Activated naive CD8-positive, alpha-beta T cell treated with anti-CD3 and anti-CD28 coated beads, Interleukin-2, amount 50 U/mL, for 16 hours (primary cell): ENCODE measurements around the gene DIS3L2.
"Not testable (repeated sequence)": the region's sequence is repeated elsewhere in the genome, so short reads cannot be mapped to it uniquely, and the experiment has no call there.

Source experiments
- DNase-seq: peaks from one replicate; pipeline ENCODE4 v3.0.0-alpha.2; 2020; ENCODE audit warnings: low read depth, low spot score

DIS3L2 gene

DNA sequence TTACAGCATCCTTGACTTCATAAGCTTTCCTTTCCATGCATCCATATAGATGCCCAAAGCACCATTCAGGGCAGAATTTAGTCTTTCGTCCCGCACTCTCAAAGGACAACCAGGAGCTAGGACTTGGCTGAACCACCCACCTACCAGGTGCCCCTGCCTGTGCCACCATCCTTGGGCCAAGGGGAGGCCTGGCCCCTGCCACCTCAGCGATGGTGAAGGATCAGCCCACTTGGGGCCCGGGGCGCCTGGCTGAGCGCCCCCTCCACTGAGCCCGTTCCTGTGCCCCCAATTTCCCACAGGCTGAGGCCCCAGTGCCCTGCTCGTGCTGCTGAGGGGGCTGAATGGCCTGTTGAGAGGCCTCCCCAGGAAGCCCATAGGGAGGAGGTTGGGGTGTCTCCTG, 383.7 kb downstream of the DIS3L2 start:
- no peak for DNase-seq

DNA sequence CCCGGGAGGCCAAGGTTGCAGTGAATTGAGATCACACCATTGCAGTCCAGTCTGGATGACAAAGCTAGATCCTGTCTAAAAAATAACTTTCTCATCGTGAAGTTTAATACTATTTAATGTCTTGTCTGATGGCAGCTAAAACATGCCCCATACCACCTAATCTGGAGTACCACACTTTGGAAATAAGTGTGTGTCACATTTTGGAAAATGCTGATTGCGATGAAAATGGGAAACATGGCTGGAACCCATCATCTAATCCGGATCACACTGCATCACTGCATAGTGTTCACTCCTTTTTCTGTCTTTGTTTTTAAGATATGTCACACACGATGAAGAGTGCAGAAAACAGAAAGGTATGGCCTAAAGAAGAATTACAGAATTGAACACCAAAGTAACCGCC, 385.9 kb downstream of the DIS3L2 start:
- no peak for DNase-seq

DNA sequence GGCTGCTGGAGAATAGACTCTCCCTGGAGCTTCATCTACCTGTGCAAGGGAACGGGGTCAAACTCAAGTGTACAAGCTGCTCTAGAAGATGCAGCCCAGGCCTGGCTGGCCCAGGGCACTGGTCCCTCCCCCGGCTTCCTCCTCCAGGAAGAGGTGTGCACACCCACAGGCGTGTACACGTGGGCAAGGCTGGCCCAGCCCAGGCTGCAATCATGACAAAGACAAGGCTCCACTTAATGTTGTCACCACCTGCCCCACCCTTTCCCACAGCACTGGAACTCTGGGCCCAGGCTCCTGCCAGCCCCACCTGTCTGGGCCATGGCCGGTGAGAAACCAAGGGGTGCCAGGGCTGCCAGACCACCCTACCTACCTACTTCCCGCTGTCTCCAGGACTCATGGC, 387.4 kb downstream of the DIS3L2 start:
- DNase-seq: no peak

DNA sequence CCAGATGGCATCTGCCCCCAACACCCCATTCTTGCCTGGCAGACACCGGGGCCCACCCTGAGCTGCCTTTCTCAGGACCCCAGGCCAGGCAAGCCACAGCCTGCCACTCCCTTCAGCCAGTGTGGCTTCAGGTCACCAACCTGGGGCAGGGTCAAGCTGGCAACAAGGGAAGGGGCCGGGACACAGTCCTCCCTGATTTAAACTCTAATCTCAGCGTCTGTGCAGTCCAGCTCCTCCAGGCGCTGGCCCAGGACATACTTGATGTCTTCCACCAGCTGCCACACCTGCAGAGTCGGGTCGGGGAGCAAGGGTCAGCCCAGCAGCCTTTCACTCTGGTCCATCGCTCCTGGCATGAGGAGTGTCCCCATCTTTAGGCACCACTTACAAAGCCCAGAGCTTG, 388.0 kb downstream of the DIS3L2 start:
- no peak for DNase-seq

DNA sequence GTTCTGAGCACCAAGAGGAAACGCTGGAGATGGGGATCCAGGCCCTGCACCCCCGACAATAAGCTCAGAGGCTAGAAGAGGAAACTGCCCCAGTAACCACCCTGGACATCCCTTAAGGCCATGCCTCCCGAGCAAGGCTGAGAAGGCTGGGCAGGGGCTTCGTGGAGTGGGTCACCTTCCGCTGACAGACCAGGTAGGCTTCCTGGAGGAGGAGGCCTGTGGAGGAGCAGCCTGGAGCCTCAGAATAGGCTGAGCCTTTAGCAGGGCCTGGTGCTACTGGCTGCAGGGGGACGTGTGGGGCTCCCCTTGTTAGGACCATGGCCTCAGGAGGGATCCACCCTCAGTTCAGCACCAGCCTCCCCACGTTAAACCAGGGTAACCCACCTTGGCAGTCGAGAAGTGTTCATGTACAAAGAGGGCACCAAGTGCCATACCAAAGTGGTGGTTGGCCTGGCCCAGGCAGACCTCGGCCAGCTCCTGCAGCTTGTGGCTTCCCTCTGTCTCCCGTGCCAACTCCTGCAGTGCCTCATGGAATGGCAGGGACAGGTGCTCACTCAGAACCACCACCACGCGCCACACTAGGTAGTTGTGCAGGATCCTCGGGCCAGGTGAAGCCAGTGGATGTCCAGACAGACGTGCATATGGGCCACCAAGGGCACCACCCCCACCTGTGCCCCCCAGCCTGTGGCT, 388.6 kb downstream of the DIS3L2 start:
- no peak for DNase-seq

DNA sequence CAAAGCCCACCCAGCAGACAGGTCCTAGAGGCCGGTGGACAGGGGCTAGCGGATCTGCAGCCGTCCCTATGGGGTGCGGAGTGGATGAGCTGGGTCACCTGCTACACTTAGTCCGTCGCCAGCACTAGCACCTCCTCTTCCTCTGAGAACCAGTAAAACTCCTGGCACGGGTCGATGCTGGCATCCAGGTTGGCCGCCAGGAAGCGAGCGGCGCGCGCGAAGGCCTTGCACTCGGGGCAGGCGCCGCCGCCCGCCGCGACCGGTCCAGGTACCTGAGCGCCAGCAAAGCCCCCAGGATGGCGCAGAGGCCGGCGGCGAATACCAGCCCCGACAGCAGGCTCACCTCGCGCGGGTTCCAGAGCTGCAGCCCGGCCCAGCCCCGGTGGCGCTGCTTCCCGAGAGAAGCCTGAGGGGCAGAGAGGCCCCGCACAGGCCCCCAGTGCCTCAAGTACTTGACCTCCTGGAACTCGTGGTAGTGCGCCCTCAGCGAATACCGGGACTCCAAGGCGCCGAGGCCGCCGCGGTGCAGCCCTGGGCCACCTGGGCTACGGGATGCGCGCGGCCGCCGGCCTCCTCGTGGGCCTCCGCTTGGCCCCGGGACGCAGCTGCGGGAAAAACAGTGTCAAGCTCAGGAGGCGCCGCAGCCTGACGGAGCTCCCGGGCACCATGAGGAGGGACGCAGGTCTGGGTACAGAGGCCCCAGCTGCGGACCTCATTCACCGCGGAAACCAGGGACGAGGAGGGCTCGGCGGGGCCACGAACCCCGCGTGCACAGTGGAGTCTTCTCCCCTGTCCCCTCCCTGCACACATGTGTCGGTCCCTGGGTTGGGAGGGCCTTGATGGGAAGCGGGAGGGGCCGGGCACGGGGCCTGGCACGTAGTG, 389.5 kb downstream of the DIS3L2 start:
- DNase-seq: no peak

DNA sequence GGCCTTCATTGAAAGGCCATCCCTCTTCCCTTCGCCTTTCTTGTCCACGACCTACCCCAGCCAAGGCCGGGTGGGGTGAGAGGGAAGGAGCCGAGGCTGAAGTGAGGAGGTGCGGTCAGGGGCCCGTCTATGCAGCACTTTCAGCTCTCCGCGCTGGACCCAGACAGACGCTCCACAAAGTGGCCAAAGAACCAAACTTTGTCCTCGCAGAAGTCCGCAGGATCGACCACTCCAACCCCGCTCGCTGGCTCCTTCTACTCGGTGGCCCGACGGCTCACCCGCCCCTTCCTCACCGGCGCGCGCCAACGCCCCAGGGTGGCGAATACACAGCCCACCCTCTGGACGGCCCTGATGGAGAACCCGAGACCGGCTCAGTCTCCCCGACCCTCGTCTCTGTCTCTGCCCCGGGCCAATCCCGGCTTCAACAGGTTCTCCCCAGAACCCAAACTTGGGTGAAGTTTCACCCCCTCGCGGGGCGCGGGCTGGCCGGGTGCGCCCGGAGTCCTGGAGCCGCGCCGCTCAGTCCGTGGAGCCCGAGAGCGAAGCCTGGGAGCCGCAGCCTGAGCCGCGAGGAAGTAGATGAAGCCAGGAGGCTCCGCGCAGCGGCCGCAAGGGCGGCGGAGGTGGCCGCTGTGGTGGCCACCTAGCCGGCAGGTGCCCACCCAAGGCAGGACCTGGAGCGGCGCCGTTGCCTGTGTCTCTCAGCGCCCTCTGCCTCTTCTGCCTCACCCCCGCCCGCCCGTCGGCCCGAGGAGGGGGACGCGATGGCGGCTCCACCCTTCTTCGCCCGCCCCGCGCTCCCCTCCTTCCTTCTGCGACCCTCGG, 390.4 kb downstream of the DIS3L2 start:
- no peak for DNase-seq

DNA sequence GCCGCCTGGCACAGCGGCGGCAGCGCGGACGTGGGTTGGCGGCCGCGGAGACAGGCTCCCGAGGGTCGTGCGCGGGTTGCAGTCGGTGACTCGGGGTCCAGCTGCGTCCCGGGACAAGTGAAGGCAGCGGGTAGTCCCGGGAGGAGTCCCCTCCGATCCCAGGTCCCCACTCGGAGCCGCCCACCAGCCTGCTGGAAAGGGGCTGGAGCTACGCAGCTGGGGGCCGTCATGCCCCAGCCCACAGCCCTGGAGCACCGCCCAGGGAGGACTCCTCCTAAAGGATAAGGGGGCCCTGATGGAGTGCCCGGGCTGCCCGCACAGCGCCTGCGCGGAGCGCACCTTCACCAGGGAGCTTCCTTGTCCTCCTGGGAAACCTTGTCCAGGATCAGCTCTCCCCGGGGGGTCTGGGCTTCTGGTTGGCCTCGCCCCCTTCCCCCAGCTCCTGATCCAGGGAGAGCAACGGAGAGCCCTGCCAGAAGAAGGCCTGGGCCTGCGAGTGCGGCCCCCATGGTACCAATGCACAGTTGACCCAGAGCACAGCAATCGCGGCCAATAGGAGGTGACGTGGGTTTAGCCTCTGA, 391.1 kb downstream of the DIS3L2 start:
- no peak for DNase-seq

DNA sequence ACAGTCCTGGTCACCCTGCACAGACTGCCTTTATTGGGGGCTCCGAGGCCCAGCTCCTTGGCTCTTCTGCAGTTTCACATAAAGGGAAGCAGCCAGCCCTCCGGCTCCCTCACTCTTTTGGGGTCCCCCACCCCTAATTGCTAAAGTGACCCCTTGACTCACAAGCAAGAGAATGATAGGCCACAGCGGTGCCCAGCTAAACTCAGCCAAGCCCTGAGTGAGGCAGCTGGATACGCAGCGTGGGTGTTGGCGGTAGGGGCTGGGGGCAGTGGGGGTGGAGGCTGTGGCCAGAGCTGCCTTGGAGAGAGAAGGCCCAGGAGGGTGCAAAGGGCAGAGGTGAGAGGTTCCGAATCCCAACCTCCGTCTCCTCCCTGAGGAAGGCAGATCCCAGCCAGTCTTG, 391.6 kb downstream of the DIS3L2 start:
- no peak for DNase-seq

DNA sequence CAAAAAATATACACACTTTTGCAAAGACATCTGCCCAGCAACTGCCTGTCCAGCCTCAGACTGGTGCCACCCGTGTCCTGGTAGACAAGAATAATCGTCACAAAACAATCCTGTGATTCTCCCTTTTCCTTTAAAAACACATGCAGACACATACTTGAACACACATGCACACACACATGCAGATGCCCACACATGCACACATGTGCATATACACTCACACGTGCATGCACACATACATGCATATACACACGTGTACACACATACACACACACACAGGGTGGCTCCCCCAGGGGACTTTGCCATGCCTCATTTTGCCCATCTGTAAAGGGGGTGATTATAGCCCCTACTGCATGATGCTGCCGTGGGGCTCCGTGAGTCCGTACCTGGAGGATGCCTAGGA, 392.1 kb downstream of the DIS3L2 start:
- DNase-seq: no peak

DNA sequence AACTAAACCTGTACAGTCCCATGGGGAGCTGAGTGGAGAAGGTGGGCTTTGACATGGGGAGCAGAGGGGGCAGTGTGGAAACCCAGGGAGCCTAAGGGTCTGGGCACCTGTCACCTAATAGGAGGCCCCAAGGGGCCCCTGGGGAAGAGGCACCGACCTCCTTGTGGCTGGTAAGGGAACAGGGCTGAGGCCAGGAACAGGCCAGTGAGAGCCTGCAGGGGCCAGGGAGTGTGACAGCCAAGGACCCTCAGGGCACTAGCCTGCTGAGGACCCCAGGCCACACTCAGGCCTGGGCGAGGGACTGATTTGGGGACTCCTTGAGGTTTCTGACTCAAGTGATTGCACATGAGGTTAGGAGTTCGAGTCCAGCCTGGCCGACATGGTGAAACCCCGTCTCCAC, 392.6 kb downstream of the DIS3L2 start:
- DNase-seq: no peak

DNA sequence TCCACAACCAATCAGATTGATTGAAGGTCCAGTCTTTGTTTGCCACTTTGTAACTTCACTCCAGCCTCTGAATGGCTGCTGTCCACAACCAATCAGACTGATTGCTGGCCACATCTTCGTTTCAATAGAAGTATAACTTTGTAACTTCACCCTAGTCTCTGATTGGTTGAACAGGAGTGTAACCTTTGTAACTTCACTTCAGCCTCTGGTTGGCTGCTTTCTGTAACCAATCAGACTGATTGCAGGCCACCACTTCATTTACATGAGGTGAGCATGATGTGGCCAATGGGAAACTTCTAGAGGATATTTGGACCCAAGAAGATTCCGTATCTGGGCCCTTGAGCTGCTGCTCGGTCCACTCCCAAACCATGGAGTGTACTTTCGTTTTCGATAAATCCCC, 400.1 kb downstream of the DIS3L2 start:
- DNase-seq: no peak

DNA sequence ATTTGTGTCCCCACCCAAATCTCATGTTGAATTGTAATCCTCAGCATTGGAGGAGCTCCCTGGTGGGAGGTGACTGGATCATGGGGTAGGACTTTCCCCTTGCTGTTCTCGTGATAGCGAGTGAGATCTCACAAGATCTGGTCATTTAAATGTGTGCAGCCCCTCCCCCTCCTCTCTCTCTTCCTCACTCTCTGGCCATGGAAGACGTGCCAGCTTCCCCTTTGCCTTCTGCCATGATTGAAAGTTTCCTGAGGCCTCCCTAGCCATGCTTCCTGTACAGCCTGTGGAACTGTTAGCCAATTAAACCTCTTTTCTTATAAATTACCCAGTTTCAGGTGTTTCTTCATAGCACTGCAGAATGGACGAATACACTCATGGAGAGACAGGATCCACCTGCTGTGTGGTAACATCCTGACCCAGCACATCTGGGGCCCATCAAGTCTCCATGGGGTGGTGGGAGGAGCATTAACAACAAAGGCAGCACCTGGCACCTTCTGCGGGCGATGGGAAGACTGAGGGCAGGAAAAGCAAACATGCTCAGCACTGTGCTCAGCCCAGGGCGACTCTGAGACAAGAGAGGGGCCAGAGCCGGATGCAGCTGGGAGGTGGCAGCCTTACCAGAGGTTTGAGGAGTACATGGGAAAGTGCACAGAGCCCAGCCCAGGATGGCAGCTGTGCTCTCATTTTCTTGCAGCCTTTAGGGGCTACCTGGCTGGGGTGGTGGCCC, 400.8 kb downstream of the DIS3L2 start:
- no peak for DNase-seq

DNA sequence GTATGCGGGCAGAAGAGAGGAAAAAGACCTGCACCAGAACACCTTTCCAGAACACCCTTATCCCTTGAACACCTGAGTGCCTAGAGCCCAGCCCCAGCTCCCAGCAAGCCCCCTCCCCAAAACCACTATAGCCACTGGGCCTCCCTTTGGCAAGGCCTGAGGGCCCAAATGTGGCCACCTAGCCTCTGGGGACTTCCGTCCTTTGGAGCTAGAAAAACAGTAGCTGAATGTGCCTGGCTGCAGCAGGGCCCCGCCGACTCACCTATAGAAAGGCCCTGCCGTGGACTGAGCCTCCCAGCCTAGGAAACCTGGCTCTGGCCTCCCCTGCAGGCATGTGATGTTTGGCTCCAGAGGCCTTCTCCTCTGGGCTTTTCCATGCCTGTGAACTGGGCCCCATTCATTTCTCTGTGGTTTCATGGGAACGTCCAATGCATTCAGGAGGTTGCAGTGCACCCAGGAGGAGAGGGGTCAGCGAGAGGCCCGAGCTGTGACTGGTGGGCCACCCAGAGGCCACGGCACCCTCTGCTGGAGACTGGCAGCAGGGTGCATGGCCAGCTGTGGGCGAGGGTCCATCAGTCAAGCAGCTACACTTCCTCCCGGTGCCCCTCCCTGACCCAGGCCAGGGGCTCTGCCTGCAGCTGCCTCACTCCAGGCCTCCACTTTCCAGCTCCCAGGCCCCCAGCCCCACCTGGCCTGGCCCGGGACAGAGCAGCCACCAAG, 401.7 kb downstream of the DIS3L2 start:
- DNase-seq: not testable (repeated sequence)

DNA sequence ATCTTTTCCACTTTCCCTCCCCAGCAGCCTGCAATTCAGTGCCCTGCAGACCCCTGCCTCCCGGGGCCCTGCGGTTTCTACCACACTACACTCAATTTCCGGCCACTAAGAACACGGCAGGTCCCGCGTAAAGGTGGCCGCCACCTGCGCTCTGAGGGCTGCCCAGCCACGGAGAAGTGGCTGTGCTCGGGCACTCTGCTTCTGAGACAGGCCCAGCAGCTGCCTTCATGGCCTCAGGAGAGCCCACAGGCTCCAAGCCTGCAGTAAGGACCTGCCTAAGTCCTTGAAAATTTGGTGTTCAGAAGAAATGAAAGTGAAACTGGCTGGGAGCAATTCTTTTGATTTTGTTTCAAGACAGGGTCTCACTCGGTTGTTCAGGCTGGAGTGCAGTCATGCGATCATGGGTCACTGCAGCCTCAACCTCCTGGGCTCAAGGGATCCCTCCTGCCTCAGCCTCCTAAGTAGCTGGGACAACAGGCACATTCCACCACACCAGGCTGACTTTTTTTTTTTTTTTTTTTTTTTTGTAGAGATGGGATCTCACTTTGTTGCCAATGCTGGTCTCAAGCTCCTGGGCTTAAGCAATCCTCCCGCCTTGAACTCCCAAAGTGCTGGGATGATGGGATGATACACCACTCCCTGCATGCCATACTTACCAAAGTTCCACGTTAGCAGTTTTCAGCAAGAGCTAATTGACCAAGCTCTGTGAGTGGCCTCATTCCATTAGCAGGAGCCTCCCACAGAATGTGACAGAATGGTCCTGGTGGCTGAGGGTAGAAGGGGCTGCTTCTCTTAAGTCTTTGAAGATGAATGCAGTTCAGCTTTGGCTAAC, 402.5 kb downstream of the DIS3L2 start:
- no peak for DNase-seq

DNA sequence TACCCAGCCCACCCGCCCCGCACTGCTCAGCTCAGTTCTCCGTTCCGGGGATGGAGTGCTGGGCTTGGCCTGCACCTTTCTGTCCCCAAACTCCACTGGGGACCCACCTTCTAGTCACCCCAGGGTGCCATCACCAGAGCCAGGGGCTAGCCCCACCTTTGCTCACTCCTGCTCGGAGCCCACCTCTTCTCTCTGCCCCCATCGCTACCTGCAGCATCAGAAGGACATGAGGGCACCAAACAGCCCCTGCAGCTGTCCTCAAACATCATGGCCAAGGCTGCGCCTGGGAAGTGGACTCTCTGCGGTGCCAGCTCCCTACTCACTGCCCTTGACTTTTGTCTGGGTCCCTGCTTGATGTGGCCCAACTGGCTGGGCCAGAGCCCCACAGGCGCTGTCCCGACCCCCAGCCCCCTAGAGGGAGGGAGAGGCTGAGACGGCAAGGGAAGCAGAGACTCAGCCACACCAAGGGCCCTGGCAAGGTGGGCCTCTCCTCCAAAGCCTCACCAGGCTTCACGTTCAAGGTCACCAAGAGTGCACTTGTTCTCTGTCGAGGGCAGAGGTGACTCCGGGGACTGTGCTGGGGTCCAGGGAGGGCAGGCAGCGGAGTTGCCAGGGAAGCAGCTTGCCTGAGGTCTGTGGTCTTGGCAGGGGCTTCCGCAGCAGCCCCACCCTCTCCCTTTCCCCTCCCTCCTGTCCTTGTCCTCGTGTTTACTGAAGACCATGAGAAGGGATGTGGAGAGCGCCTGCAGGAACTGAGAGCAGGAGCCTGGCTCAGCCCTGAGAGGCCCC, 403.5 kb downstream of the DIS3L2 start:
- not testable (repeated sequence) for DNase-seq

DNA sequence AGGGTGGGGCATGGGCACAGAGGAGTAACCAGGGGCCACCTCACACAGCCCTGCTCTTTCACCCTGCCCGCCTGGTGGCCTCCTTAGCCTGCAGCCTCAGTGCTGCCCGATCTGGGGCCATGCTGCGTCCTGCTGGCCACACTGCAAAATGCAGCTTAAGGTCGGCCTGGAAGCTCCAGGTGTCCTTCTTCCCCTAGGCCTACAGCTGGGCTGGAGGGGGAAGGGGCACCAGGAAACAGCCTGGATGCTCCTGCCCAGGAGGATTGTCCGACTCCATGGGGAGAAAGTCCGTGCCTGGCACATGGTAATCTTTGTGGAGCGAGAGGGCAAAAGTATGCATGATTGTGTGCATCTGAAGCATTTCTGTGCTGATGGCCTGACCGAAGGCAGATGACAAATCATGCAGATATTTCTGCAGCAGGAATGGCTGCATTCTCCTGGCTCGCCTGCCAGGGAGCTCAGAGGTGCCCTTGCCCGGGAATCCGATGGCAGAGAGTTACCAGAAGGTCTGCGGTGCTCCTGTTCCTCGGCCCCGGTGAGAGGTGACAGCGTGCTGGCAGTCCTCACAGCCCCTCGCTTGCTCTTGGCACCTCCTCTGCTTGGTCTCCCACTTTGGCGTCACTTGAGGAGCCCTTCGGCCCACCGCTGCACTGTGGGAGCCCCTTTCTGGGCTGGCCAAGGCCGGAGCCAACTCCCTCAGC, 404.3 kb downstream of the DIS3L2 start:
- no peak for DNase-seq

DNA sequence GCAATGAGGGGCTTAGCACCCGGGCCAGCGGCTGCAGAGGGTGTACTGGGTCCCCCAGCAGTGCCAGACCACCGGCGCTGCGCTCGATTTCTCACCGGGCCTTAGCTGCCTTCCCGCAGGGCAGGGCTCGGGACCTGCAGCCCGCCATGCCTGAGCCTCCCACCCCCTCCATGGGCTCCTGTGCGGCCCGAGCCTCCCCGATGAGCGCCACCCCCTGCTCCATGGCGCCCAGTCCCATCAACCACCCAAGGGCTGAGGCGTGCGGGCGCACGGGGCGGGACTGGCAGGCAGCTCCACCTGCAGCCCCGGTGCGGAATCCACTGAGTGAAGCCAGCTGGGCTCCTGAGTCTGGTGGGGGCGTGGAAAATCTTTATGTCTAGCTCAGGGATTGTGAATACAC, 404.9 kb downstream of the DIS3L2 start:
- not testable (repeated sequence) for DNase-seq
